Large intestine (tissue), 3 donors: ENCODE results near the gene SUPT6H. TPM values are rescaled to one million over a fixed set of nuclear protein-coding genes. Genes with fewer than 3 reads are reported as not detected.
"Not testable (repeated sequence)": the region's sequence is repeated elsewhere in the genome, so short reads cannot be mapped to it uniquely, and the experiment has no call there.

Experiments
- DNase-seq, 2 donors: peaks; one replicate each; pipeline versions ENCODE4 v3.0.0 to v3.0.0-alpha.2; 2013
- H3K27ac ChIP-seq: one replicate; pipeline ENCODE4 v1.5.1; 2013; ENCODE audit warnings: low read length
- H3K27me3 ChIP-seq: 2 replicates; pipeline ENCODE4 v1.6.1; 2013; ENCODE audit warnings: low read length; ENCODE audit not compliant: control insufficient read depth, insufficient read depth
- H3K36me3 ChIP-seq: 2 replicates; pipeline ENCODE4 v1.6.1; 2013; ENCODE audit warnings: low read length; ENCODE audit not compliant: control insufficient read depth, insufficient read depth
- H3K4me1 ChIP-seq: one replicate; pipeline ENCODE4 v1.6.1; 2013; ENCODE audit warnings: low read length; ENCODE audit not compliant: control insufficient read depth, insufficient read depth
- H3K4me3 ChIP-seq: one replicate; pipeline ENCODE4 v1.5.1; 2013; ENCODE audit warnings: low read length
- H3K9me3 ChIP-seq: one replicate; pipeline ENCODE4 v1.6.1; 2013; ENCODE audit warnings: mild to moderate bottlenecking, low read depth, low read length, moderate library complexity; ENCODE audit not compliant: control insufficient read depth
- WGBS: methylation state at CpG from one replicate; pipeline ENCODE4 v1.1.5; 2013; ENCODE audit warnings: low lambda C conversion rate; ENCODE audit not compliant: insufficient coverage; 5-methylcytosine and 5-hydroxymethylcytosine counted together
- polyA plus RNA-seq: library from polyadenylated mRNA; unstranded; fragments of 120-200 nt; gene quantifications from one replicate; pipeline ENCODE4 v1.2.1, GENCODE V29; 2013

SUPT6H gene
- polyA plus RNA-seq, 1 donor = 65.9 TPM

GRCh38 chr17:28646039-28646754 lies 15.8 kb upstream of the SUPT6H start:
- Histone ChIP-seq H3K4me1 (peaks cover 23% of the 10 kb centered on the region), H3K27ac (peak overlapping the region; percentile 94), H3K36me3 (peaks cover 35% of the 10 kb centered on the region), H3K9me3 (no peaks in the 10 kb centered on the region), H3K27me3 (no peaks in the 10 kb centered on the region), H3K4me3 (no peak overlapping the region)
- WGBS = 44% methylated on average over 5 of the region's 12 CpGs
- DNase-seq = peak; percentile 49 to 71

- H3K4me3 ChIP-seq = no peak overlapping the region
- DNase-seq = no peak
- WGBS = no CpG with 5 or more reads among the region's 2 CpGs
- no peaks in the 10 kb centered on the region for H3K9me3 ChIP-seq
- H3K27ac ChIP-seq = no peak overlapping the region
- peaks cover 17% of the 10 kb centered on the region for H3K4me1 ChIP-seq
- H3K27me3 ChIP-seq = no peaks in the 10 kb centered on the region
- H3K36me3 ChIP-seq = peaks cover 34% of the 10 kb centered on the region
Observed at GRCh38 chr17:28648698-28649097, 13.3 kb upstream of the SUPT6H start.

- no peaks in the 10 kb centered on the region for H3K27me3 ChIP-seq
- H3K9me3 ChIP-seq = peaks cover 15% of the 10 kb centered on the region
- WGBS = no CpG with 5 or more reads among the region's 5 CpGs
- H3K36me3 ChIP-seq = peaks cover 56% of the 10 kb centered on the region
- no peak for DNase-seq
- H3K4me1 ChIP-seq = no peaks in the 10 kb centered on the region
- no peak overlapping the region for H3K27ac ChIP-seq
- H3K4me3 ChIP-seq = no peak overlapping the region
Observed at GRCh38 chr17:28655160-28655559, 6.8 kb upstream of the SUPT6H start.

- Histone ChIP-seq H3K27ac (no peak overlapping the region), H3K9me3 (peaks cover 15% of the 10 kb centered on the region), H3K27me3 (no peaks in the 10 kb centered on the region), H3K4me3 (no peak overlapping the region), H3K4me1 (peaks cover 3% of the 10 kb centered on the region), H3K36me3 (peaks cover 36% of the 10 kb centered on the region)
- WGBS = 80% methylated on average over 1 of the region's 5 CpGs
- DNase-seq = no peak
Observed at GRCh38 chr17:28657756-28658155, 4.2 kb upstream of the SUPT6H start.

GRCh38 chr17:28658342-28658741 lies 3.7 kb upstream of the SUPT6H start:
- H3K36me3 ChIP-seq = peaks cover 34% of the 10 kb centered on the region
- not testable (repeated sequence) for DNase-seq

GRCh38 chr17:28658766-28659496 lies 3.1 kb upstream of the SUPT6H start:
- H3K27ac ChIP-seq, DNase-seq, H3K4me1 ChIP-seq, H3K27me3 ChIP-seq, H3K4me3 ChIP-seq: not testable (repeated sequence)
- Histone ChIP-seq H3K36me3 (peaks cover 31% of the 10 kb centered on the region), H3K9me3 (peaks cover 15% of the 10 kb centered on the region)
- no CpG with 5 or more reads among the region's 46 CpGs for WGBS

More at GRCh38 chr17:28658342-28658741, 3.7 kb upstream of the SUPT6H start:
- WGBS = no CpG with 5 or more reads among the region's 8 CpGs
- H3K27ac ChIP-seq, H3K4me3 ChIP-seq, H3K4me1 ChIP-seq, H3K27me3 ChIP-seq: not testable (repeated sequence)
- peaks cover 15% of the 10 kb centered on the region for H3K9me3 ChIP-seq

GRCh38 chr17:28659497-28659881 lies 2.5 kb upstream of the SUPT6H start:
- H3K4me3 ChIP-seq, H3K4me1 ChIP-seq, H3K27me3 ChIP-seq, H3K27ac ChIP-seq, DNase-seq: not testable (repeated sequence)
- WGBS = no CpG with 5 or more reads among the region's 23 CpGs
- Histone ChIP-seq H3K36me3 (peaks cover 27% of the 10 kb centered on the region), H3K9me3 (peaks cover 15% of the 10 kb centered on the region)

- peaks cover 8% of the 10 kb centered on the region for H3K4me1 ChIP-seq
- DNase-seq = no peak
- WGBS = no CpG with 5 or more reads among the region's 10 CpGs
Observed at GRCh38 chr17:28662527-28662829, 473 bp downstream of the SUPT6H start.

GRCh38 chr17:28663723-28664122 lies 1.7 kb downstream of the SUPT6H start:
- no peak for DNase-seq
- Histone ChIP-seq H3K27me3 (no peaks in the 10 kb centered on the region), H3K4me3 (no peak overlapping the region), H3K4me1 (peaks cover 8% of the 10 kb centered on the region), H3K27ac (no peak overlapping the region), H3K9me3 (peaks cover 14% of the 10 kb centered on the region), H3K36me3 (peaks cover 24% of the 10 kb centered on the region)

More at GRCh38 chr17:28662527-28662829, 473 bp downstream of the SUPT6H start:
- Histone ChIP-seq H3K27ac (peak overlapping the region; percentile 96), H3K27me3 (no peaks in the 10 kb centered on the region), H3K36me3 (peaks cover 22% of the 10 kb centered on the region), H3K4me3 (peak overlapping the region; percentile 91), H3K9me3 (peaks cover 15% of the 10 kb centered on the region)

GRCh38 chr17:28665994-28666393 lies 4.0 kb downstream of the SUPT6H start:
- peaks cover 29% of the 10 kb centered on the region for H3K36me3 ChIP-seq
- no peak overlapping the region for H3K27ac ChIP-seq
- peaks cover 6% of the 10 kb centered on the region for H3K4me1 ChIP-seq
- no CpG with 5 or more reads among the region's 2 CpGs for WGBS
- H3K9me3 ChIP-seq = no peaks in the 10 kb centered on the region
- no peaks in the 10 kb centered on the region for H3K27me3 ChIP-seq
- DNase-seq = no peak
- H3K4me3 ChIP-seq = no peak overlapping the region

- DNase-seq = no peak
- Histone ChIP-seq H3K4me1 (peaks cover 5% of the 10 kb centered on the region), H3K36me3 (peaks cover 47% of the 10 kb centered on the region), H3K27me3 (no peaks in the 10 kb centered on the region), H3K9me3 (no peaks in the 10 kb centered on the region), H3K4me3 (no peak overlapping the region), H3K27ac (no peak overlapping the region)
- WGBS = no CpG with 5 or more reads among the region's 1 CpG
Observed at GRCh38 chr17:28667870-28668269, 5.9 kb downstream of the SUPT6H start.
